Measurements from ENCODE around the gene RAE1.
A peak's percentile ranks its signal among the peaks of the same experiment; 100 is the strongest.

RAE1 gene

DNA sequence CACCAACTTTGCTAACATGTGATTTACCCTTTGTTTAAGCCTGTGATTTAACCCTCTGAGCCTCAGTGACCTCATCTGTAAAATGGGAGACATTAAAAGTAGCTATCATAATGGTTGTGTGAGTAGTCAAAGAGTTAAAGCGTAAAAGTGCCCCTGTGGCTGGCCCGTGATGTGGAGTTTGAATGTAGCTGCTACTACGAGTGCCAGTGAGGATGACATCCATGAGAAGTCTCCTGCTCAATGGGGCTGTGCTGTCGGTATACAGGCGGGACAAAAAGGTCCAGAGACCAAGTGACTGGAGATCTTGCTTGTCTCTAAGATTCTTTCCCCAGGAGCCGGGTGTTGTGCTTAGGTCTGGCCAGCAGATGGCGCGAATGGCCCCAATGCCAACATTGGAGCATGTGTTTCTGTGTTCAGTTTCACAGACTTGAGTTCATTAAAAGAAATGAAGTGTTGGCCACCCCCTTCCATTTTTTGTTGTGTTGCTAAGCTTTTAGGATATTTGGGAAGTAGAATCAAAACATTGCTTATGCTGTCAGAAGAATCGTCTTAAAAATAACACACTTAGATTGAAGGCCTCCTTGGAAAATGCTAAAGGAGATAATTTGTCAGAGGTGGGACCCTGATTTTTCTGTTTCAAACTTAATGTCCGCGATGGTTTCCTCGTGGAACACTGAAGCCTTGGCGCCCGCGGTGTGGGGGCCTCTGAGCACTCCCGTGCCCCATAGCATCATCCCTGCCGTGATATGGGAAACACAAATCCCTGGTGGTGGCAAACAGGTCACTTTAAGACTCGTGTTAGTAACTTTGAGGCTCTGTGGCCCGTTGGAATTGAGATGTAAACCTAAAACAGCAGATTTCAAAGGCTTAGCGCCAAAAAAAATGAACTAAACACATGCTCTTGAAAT, 30.8 kb downstream of the RAE1 start:
- Histone ChIP-seq H3K27me3 (ENCODE audit: insufficient read depth, low read length) (no peaks in the 10 kb centered on the region), H3K27ac (ENCODE audit: low read depth, low read length) (no peak overlapping the region), H3K4me1 (ENCODE audit: control insufficient read depth, insufficient read depth, low read length, unreplicated experiment) (no peaks in the 10 kb centered on the region), H3K4me3 (ENCODE audit: low read depth, low read length) (no peak overlapping the region), H2AFZ (ENCODE audit: low read length, unreplicated experiment) (no peak overlapping the region), H3K79me2 (ENCODE audit: control insufficient read depth, insufficient read depth, low read length, unreplicated experiment) (no peaks in the 10 kb centered on the region), H3K36me3 (ENCODE audit: insufficient read depth, low read length) (no peaks in the 10 kb centered on the region)

DNA sequence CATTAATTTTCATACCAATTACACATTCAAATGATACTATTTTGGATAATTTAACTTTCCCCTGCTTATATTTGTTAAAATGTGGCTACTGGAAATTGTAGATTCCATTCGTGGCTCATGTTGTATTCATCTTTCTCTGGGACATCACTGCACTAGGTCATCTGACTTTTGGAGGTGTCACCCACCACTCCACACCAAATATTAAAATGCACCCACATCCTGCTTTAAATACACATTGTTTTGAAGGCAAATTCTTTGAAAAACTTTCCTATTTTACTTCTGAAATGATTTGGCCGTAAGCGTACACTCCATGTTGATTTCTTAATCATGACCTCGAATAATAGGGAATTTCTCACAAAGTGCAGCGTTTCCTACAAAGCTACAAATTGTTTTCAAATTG, 31.5 kb downstream of the RAE1 start:
- no peaks in the 10 kb centered on the region for H3K27me3 ChIP-seq (ENCODE audit: insufficient read depth, low read length)
- H3K4me3 ChIP-seq (ENCODE audit: low read depth, low read length) = no peak overlapping the region
- H3K36me3 ChIP-seq (ENCODE audit: insufficient read depth, low read length) = no peaks in the 10 kb centered on the region
- H2AFZ ChIP-seq (ENCODE audit: low read length, unreplicated experiment) = no peak overlapping the region
- no peaks in the 10 kb centered on the region for H3K4me1 ChIP-seq (ENCODE audit: control insufficient read depth, insufficient read depth, low read length, unreplicated experiment)
- no peaks in the 10 kb centered on the region for H3K79me2 ChIP-seq (ENCODE audit: control insufficient read depth, insufficient read depth, low read length, unreplicated experiment)
- H3K27ac ChIP-seq (ENCODE audit: low read depth, low read length) = no peak overlapping the region

DNA sequence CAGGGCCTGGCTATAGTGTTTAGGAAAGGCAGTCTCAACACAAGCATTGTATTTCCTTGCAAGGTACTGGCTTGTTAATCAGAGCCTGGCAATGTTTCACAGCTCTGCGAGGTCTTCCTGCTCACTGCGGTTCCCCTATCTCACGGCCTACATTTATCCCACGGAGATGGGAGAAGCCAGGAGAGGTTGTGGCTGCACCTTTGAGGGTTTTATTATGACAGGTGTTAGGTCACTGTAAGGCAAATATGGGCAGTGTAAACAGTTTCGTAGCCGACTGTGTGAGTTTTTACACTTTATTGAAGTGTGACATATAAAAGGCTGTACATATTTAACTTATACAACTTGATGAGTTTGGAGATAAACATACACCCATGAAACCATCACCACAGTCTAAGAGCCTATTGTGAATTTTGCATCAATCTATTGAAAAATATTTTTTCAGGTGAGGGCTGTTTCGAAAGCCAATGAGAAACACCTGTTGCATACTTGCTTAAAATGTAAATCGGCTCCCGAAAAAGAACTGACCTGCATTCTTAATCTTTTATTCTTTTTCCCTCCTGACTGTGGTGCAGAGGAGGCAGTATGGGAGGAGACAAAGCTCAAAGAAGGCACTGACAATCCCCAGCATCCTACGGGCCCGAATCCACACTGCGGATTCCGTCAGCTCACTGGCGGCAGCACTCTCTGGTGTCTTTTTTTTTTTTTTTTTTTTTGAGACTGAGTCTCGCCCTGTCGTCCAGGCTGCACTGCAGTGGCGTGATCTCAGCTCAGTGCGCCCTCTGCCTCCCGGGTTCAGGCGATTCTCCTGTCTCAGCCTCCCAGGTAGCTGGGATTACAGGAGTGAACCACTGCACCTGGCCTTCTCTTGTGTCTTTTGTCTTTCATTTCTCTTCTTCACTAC, 32.6 kb downstream of the RAE1 start:
- no peaks in the 10 kb centered on the region for H3K36me3 ChIP-seq (ENCODE audit: insufficient read depth, low read length)
- no peaks in the 10 kb centered on the region for H3K79me2 ChIP-seq (ENCODE audit: control insufficient read depth, insufficient read depth, low read length, unreplicated experiment)
- H3K4me3 ChIP-seq (ENCODE audit: low read depth, low read length) = no peak overlapping the region
- no peak overlapping the region for H2AFZ ChIP-seq (ENCODE audit: low read length, unreplicated experiment)
- no peaks in the 10 kb centered on the region for H3K4me1 ChIP-seq (ENCODE audit: control insufficient read depth, insufficient read depth, low read length, unreplicated experiment)
- H3K27me3 ChIP-seq (ENCODE audit: insufficient read depth, low read length) = no peaks in the 10 kb centered on the region
- H3K27ac ChIP-seq (ENCODE audit: low read depth, low read length) = no peak overlapping the region

DNA sequence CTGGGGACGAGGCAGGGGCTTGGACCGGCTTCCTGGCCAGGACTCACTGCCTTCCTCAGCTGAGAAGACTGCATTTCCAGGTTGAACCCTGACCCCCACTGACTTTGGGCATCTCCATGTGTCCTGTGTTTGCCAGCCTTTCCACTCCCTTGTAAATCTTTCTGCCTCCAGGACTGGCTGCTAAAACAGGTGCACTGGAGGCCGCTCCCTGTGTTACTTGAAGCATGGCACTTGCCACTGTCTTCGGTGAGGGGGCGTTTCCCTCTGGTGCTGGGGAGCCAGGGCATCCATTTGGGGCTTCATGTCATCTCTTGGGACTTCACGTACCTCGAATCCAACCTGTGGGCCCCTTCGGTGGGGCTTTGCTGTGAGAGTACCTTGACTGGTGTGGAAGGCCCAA, 33.4 kb downstream of the RAE1 start:
- Histone ChIP-seq H3K27ac (ENCODE audit: low read depth, low read length) (no peak overlapping the region), H3K4me1 (ENCODE audit: control insufficient read depth, insufficient read depth, low read length, unreplicated experiment) (no peaks in the 10 kb centered on the region), H2AFZ (ENCODE audit: low read length, unreplicated experiment) (no peak overlapping the region), H3K4me3 (ENCODE audit: low read depth, low read length) (no peak overlapping the region), H3K79me2 (ENCODE audit: control insufficient read depth, insufficient read depth, low read length, unreplicated experiment) (no peaks in the 10 kb centered on the region), H3K27me3 (ENCODE audit: insufficient read depth, low read length) (no peaks in the 10 kb centered on the region), H3K36me3 (ENCODE audit: insufficient read depth, low read length) (no peaks in the 10 kb centered on the region)

DNA sequence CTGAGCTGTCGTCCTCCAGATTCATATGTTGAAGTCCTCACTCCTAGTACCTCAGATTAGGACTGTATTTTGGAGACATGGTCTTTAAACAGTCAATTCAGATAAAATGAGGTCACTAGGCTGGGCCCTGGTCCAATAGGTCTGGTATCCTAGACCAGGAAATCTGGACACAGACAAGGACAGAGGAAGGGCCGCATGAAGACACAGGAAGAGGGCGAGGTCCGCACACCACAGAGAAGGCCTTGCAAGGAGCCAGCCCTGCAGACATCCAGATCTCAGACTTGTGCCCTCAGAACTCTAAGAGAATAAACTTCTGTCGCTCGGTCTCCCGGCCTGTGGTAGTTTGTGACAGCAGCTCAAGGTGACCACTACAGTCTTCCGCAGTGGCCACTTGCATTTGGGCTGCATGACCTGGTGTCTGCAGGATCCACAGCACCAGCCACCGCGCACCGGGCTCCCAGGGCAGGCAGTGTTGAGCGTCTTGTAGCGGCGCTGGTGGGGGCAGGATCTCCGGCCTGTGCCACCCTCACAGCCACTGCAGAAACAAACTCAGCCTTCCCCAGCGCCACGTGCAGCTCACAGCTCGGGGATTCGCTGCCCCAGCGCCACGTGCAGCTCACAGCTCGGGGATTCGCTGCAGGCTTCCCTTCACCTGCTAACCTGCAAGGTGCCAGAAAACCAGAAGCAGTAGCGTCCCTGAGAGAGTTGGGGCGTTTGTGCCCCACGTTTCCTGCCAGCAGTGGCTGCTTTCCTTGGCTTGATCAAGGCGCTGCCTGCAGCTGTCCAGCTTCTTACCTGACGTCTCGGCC, 34.1 kb downstream of the RAE1 start:
- no peaks in the 10 kb centered on the region for H3K4me1 ChIP-seq (ENCODE audit: control insufficient read depth, insufficient read depth, low read length, unreplicated experiment)
- no peaks in the 10 kb centered on the region for H3K36me3 ChIP-seq (ENCODE audit: insufficient read depth, low read length)
- H3K79me2 ChIP-seq (ENCODE audit: control insufficient read depth, insufficient read depth, low read length, unreplicated experiment) = no peaks in the 10 kb centered on the region
- no peaks in the 10 kb centered on the region for H3K27me3 ChIP-seq (ENCODE audit: insufficient read depth, low read length)
- H3K4me3 ChIP-seq (ENCODE audit: low read depth, low read length) = no peak overlapping the region
- H2AFZ ChIP-seq (ENCODE audit: low read length, unreplicated experiment) = no peak overlapping the region
- H3K27ac ChIP-seq (ENCODE audit: low read depth, low read length) = no peak overlapping the region

DNA sequence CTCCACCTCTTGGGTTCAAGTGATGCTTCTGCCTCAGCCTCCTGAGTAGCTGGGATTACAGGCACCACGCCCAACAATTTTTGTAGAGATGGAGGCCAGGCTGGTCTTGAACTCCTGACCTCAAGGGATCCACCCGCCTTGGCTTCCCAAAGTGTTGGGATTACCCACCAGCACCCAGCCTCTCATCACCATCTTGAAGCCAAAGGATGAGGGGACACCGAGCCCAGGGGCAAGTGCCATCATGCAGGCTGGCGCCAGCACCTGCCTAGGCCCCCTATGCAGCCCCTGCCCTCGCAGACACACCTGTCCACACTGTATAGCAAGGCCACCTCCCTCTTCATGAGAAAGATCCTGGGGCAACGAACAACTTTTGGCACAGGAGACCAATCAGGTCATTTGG, 34.9 kb downstream of the RAE1 start:
- Histone ChIP-seq H3K79me2 (ENCODE audit: control insufficient read depth, insufficient read depth, low read length, unreplicated experiment) (no peaks in the 10 kb centered on the region), H3K4me1 (ENCODE audit: control insufficient read depth, insufficient read depth, low read length, unreplicated experiment) (no peaks in the 10 kb centered on the region), H3K36me3 (ENCODE audit: insufficient read depth, low read length) (no peaks in the 10 kb centered on the region), H3K4me3 (ENCODE audit: low read depth, low read length) (no peak overlapping the region), H3K27ac (ENCODE audit: low read depth, low read length) (no peak overlapping the region), H2AFZ (ENCODE audit: low read length, unreplicated experiment) (no peak overlapping the region), H3K27me3 (ENCODE audit: insufficient read depth, low read length) (no peaks in the 10 kb centered on the region)

DNA sequence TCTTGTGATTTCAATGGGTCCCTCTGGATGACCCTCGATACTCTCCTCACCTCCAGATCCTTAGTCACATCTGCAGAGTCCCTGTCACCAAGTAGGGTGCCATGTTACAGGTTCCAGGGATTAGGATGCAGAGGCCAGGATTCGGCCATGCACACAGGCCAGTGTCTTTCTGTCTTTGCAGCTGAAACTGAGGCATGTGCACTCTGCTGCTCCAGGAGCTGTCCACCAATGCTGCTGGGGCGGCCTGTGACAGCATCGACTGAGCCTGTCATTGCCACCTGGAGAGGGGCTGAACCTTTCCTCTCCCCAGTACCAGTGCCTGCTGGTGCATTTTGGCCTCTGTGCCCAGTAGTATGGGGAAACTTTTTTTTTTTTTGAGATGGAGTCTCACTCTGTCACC, 35.7 kb downstream of the RAE1 start:
- H2AFZ ChIP-seq (ENCODE audit: low read length, unreplicated experiment) = no peak overlapping the region
- no peaks in the 10 kb centered on the region for H3K36me3 ChIP-seq (ENCODE audit: insufficient read depth, low read length)
- no peak overlapping the region for H3K27ac ChIP-seq (ENCODE audit: low read depth, low read length)
- no peaks in the 10 kb centered on the region for H3K79me2 ChIP-seq (ENCODE audit: control insufficient read depth, insufficient read depth, low read length, unreplicated experiment)
- no peak overlapping the region for H3K4me3 ChIP-seq (ENCODE audit: low read depth, low read length)
- H3K27me3 ChIP-seq (ENCODE audit: insufficient read depth, low read length) = no peaks in the 10 kb centered on the region
- H3K4me1 ChIP-seq (ENCODE audit: control insufficient read depth, insufficient read depth, low read length, unreplicated experiment) = no peaks in the 10 kb centered on the region

DNA sequence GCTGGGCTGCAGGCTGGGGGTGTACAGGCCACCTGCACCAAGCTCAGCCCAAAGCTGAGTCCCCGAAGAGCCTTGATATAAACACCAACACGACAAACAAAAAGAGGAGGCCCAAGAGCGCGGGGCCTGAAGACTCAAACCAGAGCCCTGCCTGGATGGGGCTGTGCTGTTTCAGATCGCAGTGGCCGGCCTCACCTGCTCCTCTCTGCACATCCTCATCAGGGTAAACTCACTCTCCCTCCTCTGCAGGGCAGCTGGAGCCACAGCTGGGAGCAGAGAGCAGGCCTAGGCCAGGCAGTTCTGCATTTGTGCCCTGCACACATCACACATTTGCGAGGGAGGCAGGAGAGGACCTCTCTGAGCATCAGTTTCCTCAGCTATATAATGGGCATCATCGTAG, 36.4 kb downstream of the RAE1 start:
- no peak overlapping the region for H3K27ac ChIP-seq (ENCODE audit: low read depth, low read length)
- H3K4me1 ChIP-seq (ENCODE audit: control insufficient read depth, insufficient read depth, low read length, unreplicated experiment) = peaks cover 5% of the 10 kb centered on the region
- no peak overlapping the region for H3K4me3 ChIP-seq (ENCODE audit: low read depth, low read length)
- no peaks in the 10 kb centered on the region for H3K36me3 ChIP-seq (ENCODE audit: insufficient read depth, low read length)
- H2AFZ ChIP-seq (ENCODE audit: low read length, unreplicated experiment) = no peak overlapping the region
- H3K27me3 ChIP-seq (ENCODE audit: insufficient read depth, low read length) = no peaks in the 10 kb centered on the region
- H3K79me2 ChIP-seq (ENCODE audit: control insufficient read depth, insufficient read depth, low read length, unreplicated experiment) = peaks cover 3% of the 10 kb centered on the region

DNA sequence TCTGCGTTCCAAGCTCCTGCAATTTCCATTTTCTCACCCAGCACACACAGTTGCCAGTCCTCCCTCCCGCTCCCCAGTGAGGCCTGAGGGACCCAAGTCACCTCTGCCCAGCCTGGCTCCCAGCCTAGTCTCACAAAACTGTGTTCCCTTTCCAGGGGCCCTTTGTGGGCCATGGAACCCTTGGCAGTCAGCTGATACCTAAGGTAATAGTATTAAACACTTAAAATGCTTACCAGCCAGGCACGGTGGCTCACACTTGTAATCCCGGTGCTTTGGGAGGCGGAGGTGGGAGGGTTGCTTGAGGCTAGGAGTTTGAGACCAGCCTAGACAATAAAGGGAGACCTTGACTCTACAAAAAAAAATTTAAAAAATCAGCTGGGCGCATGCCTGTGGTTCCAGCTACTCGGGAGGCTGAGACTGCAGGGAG, 36.9 kb downstream of the RAE1 start:
- Histone ChIP-seq H3K4me1 (ENCODE audit: control insufficient read depth, insufficient read depth, low read length, unreplicated experiment) (peaks cover 6% of the 10 kb centered on the region), H2AFZ (ENCODE audit: low read length, unreplicated experiment) (no peak overlapping the region), H3K27me3 (ENCODE audit: insufficient read depth, low read length) (no peaks in the 10 kb centered on the region), H3K79me2 (ENCODE audit: control insufficient read depth, insufficient read depth, low read length, unreplicated experiment) (peaks cover 8% of the 10 kb centered on the region), H3K4me3 (ENCODE audit: low read depth, low read length) (no peak overlapping the region), H3K27ac (ENCODE audit: low read depth, low read length) (no peak overlapping the region), H3K36me3 (ENCODE audit: insufficient read depth, low read length) (no peaks in the 10 kb centered on the region)

DNA sequence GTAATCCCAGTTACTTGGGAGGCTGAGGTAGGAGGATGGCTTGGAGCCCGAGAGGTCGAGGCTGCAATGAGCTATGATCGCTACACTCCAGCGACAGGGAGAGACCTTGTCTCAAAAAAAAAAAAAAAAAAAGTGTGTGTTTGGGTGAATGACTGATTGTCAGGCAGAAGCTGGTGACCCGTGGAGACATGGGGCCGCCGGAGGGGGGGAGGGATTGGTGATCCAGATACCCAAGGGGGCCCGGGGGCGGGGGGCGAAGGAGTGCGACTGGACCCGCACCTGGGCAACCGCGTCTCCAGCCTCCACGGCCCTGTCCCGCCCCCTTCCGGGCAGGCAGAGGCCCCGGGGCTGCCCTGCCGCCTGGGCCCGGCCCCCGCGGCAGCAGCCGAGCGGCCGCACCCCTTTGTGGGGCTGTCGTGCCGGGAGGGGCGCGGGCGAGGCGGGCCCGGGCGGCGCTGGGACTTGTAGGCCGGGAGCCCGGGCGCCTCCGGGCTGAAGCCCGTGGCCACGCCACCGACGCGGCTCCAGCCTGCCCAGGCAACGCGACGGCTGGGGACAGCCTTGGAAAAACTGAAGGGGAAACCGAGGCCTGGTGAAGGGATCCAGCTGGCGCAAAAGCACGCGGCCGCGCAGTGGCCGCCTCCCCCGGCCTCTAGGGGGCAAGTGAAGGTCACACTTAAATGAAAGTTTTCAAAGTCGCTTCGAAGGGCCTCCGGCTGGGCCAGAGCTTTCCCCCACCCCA, 38.1 kb downstream of the RAE1 start:
- H3K79me2 ChIP-seq (ENCODE audit: control insufficient read depth, insufficient read depth, low read length, unreplicated experiment) = peaks cover 8% of the 10 kb centered on the region
- H3K27ac ChIP-seq (ENCODE audit: low read depth, low read length) = no peak overlapping the region
- peaks cover 6% of the 10 kb centered on the region for H3K4me1 ChIP-seq (ENCODE audit: control insufficient read depth, insufficient read depth, low read length, unreplicated experiment)
- H2AFZ ChIP-seq (ENCODE audit: low read length, unreplicated experiment) = peak overlapping the region; percentile 96
- H3K36me3 ChIP-seq (ENCODE audit: insufficient read depth, low read length) = no peaks in the 10 kb centered on the region
- no peaks in the 10 kb centered on the region for H3K27me3 ChIP-seq (ENCODE audit: insufficient read depth, low read length)
- H3K4me3 ChIP-seq (ENCODE audit: low read depth, low read length) = peak overlapping the region; percentile 72

Data from ACC112 (cell line).